ENCODE data around the gene U2SURP.
"Not testable (repeated sequence)": the region's sequence is repeated elsewhere in the genome, so short reads cannot be mapped to it uniquely, and the experiment has no call there.

The U2SURP gene

DNA sequence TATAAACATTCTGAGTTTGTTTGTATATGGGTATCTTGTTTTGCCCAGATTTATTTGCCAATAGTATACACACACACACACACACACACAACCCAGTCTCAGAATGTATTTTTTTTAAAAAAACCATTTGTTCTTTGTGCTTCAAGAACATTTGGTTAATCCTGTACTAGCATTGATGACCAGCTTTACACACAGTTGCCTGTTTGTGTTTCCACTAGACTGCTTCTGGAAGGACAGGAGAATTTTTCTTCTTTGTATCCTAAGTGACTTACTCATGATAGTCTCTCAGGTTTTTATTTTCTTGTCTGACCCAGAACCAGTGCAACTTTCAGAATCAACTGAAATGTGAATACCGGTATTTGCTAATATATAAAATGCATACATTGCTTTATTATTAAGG lies 40.5 kb downstream of the U2SURP start:
- Histone ChIP-seq H3K4me1 (ENCODE audit: insufficient read depth, low read length) (no peaks in the 10 kb centered on the region), H2AFZ (ENCODE audit: low read depth, low read length) (no peak overlapping the region), H3K36me3 (ENCODE audit: insufficient read depth, low read length) (peaks cover 65% of the 10 kb centered on the region), H3K4me3 (ENCODE audit: low read length) (no peak overlapping the region), H3K9me3 (ENCODE audit: low read length) (peaks cover 5% of the 10 kb centered on the region), H3K27me3 (ENCODE audit: insufficient read depth, low read length) (no peaks in the 10 kb centered on the region)

DNA sequence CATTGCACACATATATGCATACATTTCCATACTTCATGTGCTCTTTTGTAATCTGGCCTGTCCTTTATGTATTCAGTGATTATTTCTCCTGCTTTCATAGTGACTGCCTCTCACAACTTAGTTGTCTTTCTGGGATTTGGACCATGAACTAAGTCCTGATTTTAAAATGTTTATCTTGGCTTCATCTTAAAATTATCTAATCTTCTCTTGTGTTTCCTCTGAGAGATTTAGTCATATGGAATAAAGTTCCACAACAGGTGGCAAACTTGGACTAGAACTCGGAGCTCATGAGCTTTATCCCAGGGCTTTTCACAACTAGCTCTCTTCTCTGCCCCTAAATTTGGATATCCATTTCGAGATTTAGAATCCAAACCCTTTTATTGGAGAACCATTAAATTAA lies 44.3 kb downstream of the U2SURP start:
- Histone ChIP-seq H3K36me3 (ENCODE audit: insufficient read depth, low read length) (peaks cover 51% of the 10 kb centered on the region), H3K4me1 (ENCODE audit: insufficient read depth, low read length) (no peaks in the 10 kb centered on the region), H3K27me3 (ENCODE audit: insufficient read depth, low read length) (no peaks in the 10 kb centered on the region), H3K9me3 (ENCODE audit: low read length) (peaks cover 5% of the 10 kb centered on the region), H3K4me3 (ENCODE audit: low read length) (no peak overlapping the region), H2AFZ (ENCODE audit: low read depth, low read length) (no peak overlapping the region)

DNA sequence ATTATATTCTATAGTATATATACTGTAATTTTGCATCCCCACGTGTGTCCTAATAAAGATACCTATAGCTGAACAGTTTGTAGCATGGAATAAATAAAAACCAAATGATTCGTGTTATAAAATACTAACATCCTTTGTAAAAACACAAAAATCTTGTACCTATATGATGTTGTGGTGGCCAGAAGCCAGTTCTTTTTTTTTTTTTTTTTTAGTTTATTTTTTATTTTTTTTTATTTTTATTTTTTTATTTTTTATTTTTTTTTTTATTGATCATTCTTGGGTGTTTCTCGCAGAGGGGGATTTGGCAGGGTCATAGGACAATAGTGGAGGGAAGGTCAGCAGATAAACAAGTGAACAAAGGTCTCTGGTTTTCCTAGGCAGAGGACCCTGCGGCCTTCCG lies 44.7 kb downstream of the U2SURP start:
- H3K9me3 ChIP-seq (ENCODE audit: low read length); H2AFZ ChIP-seq (ENCODE audit: low read depth, low read length); H3K4me1 ChIP-seq (ENCODE audit: insufficient read depth, low read length); H3K27me3 ChIP-seq (ENCODE audit: insufficient read depth, low read length); H3K4me3 ChIP-seq (ENCODE audit: low read length): not testable (repeated sequence)
- peaks cover 54% of the 10 kb centered on the region for H3K36me3 ChIP-seq (ENCODE audit: insufficient read depth, low read length)

DNA sequence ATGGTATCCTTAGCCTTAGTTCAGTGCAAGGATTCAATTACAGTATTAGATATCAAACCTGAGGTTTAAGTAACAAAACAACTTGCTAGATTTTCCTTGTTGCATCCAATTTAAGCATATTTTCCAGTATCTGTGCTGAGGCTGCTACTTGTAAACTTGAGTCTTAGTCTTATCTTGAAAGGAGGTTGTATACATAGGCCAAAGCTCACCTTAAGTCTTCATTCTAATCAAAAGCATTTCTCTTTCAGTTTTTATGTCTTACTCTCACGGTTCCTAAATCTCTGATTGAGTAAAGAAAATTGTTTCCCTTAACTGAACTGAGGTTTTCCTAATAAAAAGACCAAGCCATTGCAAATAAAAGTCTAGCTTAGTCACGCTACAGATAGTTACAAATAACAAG lies 52.6 kb downstream of the U2SURP start:
- Histone ChIP-seq H3K36me3 (ENCODE audit: insufficient read depth, low read length) (peaks cover 73% of the 10 kb centered on the region), H2AFZ (ENCODE audit: low read depth, low read length) (no peak overlapping the region), H3K27me3 (ENCODE audit: insufficient read depth, low read length) (no peaks in the 10 kb centered on the region), H3K9me3 (ENCODE audit: low read length) (no peaks in the 10 kb centered on the region), H3K4me1 (ENCODE audit: insufficient read depth, low read length) (no peaks in the 10 kb centered on the region), H3K4me3 (ENCODE audit: low read length) (no peak overlapping the region)

DNA sequence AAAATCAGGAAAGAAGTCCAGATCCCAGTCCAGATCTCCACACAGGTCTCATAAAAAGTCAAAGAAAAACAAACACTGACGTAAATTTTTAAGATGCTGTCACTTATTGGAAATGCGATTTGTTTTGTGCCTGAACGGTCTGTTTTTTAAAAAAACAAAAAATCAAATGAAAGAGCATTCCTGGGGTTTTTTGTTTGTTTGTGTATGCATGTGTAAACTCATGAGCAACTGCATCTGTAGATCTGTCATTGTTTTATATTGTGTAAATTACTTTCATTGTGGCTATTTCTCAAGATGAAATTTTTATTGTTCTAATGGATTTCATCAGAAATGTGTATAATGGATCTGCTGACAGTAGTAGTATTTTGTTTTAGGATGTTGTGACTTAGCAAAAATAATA lies 55.0 kb downstream of the U2SURP start:
- no peak overlapping the region for H2AFZ ChIP-seq (ENCODE audit: low read depth, low read length)
- peaks cover 62% of the 10 kb centered on the region for H3K36me3 ChIP-seq (ENCODE audit: insufficient read depth, low read length)
- no peak overlapping the region for H3K4me3 ChIP-seq (ENCODE audit: low read length)

DNA sequence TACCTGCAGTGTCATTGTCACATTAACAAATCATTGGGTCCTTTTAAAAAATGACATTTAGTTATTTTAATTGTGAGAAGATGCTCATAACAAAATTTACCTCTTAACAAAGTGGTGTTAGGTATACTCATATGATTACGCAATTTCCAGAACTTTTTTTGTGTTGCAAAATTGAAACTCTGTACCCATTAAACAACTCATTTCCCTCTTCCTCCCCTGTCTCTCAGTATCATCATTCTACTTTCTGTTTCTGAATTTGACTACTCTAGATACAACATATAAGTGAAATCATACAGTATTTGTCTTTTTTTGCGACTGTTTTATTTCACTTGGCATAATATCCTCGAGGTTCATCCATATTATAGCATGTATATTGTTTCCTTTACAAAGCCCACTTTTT lies 59.5 kb downstream of the U2SURP start:
- H3K4me1 ChIP-seq (ENCODE audit: insufficient read depth, low read length): no peaks in the 10 kb centered on the region
- no peaks in the 10 kb centered on the region for H3K27me3 ChIP-seq (ENCODE audit: insufficient read depth, low read length)
- H3K9me3 ChIP-seq (ENCODE audit: low read length): peaks cover 2% of the 10 kb centered on the region
- H3K4me3 ChIP-seq (ENCODE audit: low read length): no peak overlapping the region
- no peak overlapping the region for H2AFZ ChIP-seq (ENCODE audit: low read depth, low read length)
- H3K36me3 ChIP-seq (ENCODE audit: insufficient read depth, low read length): peaks cover 26% of the 10 kb centered on the region

More for the DNA sequence above, 55.0 kb downstream of the U2SURP start:
- Histone ChIP-seq H3K4me1 (ENCODE audit: insufficient read depth, low read length) (no peaks in the 10 kb centered on the region), H3K9me3 (ENCODE audit: low read length) (no peaks in the 10 kb centered on the region), H3K27me3 (ENCODE audit: insufficient read depth, low read length) (no peaks in the 10 kb centered on the region)

DNA sequence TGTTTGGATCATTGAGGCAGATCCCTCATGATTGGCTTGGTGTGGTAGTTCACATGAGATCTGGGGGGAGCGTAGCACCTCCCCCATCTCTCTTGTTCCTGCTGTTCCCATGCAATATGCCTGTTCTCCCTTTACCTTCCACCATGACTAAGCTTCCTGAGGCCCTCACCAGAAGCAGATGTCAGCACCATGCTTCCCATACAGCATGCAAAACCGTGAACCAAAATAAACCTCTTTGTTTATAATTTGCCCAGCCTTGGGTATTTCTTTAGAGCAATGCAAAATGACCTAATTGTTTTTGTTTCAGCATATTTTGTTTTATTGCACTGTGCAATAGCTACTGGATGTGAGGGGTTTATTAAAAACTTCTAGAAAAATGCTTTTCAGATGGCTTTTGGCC lies 61.6 kb downstream of the U2SURP start:
- H3K9me3 ChIP-seq (ENCODE audit: low read length): peaks cover 2% of the 10 kb centered on the region
- H3K27me3 ChIP-seq (ENCODE audit: insufficient read depth, low read length): no peaks in the 10 kb centered on the region
- H2AFZ ChIP-seq (ENCODE audit: low read depth, low read length): no peak overlapping the region
- peaks cover 8% of the 10 kb centered on the region for H3K36me3 ChIP-seq (ENCODE audit: insufficient read depth, low read length)
- H3K4me3 ChIP-seq (ENCODE audit: low read length): no peak overlapping the region
- H3K4me1 ChIP-seq (ENCODE audit: insufficient read depth, low read length): peaks cover under 1% of the 10 kb centered on the region

DNA sequence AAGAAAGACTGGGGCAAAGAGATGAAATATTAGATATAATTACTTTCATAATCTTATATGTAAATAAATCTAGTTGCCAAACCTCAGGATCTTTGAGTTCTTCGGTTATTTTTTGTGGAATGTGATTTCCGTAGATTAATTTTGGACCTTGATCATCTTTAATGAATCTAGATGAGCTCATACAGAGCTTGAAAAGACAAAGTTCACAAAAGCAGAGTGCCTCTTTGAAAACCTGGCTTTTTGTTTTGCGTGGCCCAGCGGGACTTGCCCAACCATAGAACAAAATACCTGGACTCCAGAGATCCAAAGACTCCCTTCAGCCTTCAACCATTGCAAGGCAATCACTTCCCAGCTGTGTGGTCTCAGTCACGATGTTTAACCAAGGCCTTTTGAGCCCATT lies 63.4 kb downstream of the U2SURP start:
- Histone ChIP-seq H3K27me3 (ENCODE audit: insufficient read depth, low read length) (no peaks in the 10 kb centered on the region), H3K4me3 (ENCODE audit: low read length) (no peak overlapping the region), H3K4me1 (ENCODE audit: insufficient read depth, low read length) (peaks cover 4% of the 10 kb centered on the region), H3K36me3 (ENCODE audit: insufficient read depth, low read length) (peaks cover 2% of the 10 kb centered on the region), H3K9me3 (ENCODE audit: low read length) (peaks cover 2% of the 10 kb centered on the region), H2AFZ (ENCODE audit: low read depth, low read length) (no peak overlapping the region)

DNA sequence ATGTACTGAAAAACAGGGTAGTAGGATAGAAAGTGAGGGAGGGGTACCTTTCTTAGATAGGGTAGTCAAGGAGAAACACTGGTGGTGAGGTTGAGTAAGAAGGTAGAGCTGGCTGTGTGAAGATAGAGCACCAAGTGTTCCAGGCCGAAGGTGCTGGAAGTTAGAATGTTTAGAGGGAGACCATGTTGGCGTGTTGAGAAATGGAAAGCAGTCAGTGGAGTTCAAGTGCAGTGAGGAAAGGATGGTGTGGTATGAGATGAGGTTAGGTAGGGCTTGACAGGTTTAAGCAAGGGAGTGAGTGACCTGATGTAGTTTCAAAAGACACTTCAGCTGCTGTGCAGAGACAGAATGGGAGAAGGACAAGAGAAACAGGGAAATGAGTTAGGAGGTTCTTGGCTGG lies 64.0 kb downstream of the U2SURP start:
- Histone ChIP-seq H3K4me3 (ENCODE audit: low read length) (no peak overlapping the region), H3K27me3 (ENCODE audit: insufficient read depth, low read length) (no peaks in the 10 kb centered on the region), H3K9me3 (ENCODE audit: low read length) (peaks cover 2% of the 10 kb centered on the region), H3K4me1 (ENCODE audit: insufficient read depth, low read length) (peaks cover 4% of the 10 kb centered on the region), H2AFZ (ENCODE audit: low read depth, low read length) (no peak overlapping the region), H3K36me3 (ENCODE audit: insufficient read depth, low read length) (peaks cover 2% of the 10 kb centered on the region)

DNA sequence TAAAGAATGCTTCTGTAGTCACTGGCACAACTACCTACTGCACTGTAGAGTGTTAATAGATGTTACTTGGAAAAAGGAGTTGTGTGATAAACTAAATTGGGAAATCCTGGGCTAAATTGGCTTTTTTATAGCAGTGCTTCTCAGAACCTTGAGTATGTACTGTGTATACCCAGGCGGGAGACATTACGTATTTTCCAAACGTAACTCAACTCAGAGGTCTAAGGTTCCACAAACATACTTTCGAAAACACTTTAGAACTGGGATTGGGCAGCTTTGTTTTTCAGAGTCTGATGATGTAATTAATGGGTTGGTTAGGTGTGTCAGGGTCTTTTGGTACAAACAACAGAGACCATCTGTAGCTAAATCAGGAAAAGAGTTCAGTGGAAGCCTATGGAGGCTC lies 64.7 kb downstream of the U2SURP start:
- no peak overlapping the region for H2AFZ ChIP-seq (ENCODE audit: low read depth, low read length)
- H3K4me1 ChIP-seq (ENCODE audit: insufficient read depth, low read length): peaks cover 7% of the 10 kb centered on the region
- no peak overlapping the region for H3K4me3 ChIP-seq (ENCODE audit: low read length)
- peaks cover 2% of the 10 kb centered on the region for H3K36me3 ChIP-seq (ENCODE audit: insufficient read depth, low read length)
- peaks cover 2% of the 10 kb centered on the region for H3K9me3 ChIP-seq (ENCODE audit: low read length)
- H3K27me3 ChIP-seq (ENCODE audit: insufficient read depth, low read length): no peaks in the 10 kb centered on the region

DNA sequence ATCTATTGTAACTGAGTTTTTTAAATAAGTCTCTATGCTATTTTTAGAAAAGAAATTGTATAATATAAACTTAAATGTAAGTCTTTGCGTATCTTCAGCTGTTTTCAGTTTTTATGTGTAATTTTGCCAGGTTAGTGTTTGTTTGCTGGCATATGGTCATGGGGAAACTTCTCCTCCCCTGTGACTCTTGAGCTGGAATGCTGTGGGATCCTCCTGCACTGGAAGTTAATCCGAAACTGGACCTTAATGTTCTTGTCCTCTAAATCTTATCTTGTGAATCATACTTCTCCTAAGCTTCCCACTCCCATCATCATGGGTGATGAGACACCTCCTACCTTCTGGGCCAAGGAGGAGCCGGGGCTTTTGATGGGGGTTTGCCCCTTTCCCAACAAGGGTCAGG lies 65.8 kb downstream of the U2SURP start:
- Histone ChIP-seq H2AFZ (ENCODE audit: low read depth, low read length) (no peak overlapping the region), H3K9me3 (ENCODE audit: low read length) (peaks cover 2% of the 10 kb centered on the region), H3K27me3 (ENCODE audit: insufficient read depth, low read length) (no peaks in the 10 kb centered on the region), H3K4me3 (ENCODE audit: low read length) (no peak overlapping the region), H3K36me3 (ENCODE audit: insufficient read depth, low read length) (no peaks in the 10 kb centered on the region), H3K4me1 (ENCODE audit: insufficient read depth, low read length) (peaks cover 7% of the 10 kb centered on the region)

DNA sequence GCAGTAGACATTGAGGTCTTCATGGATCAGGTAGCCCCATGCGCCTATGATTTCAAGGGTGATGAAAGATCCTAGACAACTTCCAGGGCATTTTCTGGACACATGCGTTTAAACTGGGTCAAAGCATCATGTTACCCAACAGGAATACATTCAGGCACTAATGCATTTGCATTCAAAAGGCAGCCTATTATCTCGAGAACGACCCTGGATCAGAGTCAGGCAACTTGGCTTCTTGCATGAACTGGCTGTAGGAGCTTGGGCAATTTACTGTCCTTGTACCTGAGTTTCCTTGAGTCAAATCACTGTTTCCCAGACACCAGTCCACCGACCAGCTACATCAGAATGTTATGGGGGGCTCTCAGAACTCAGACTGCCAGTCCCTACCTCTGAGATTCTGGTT lies 66.7 kb downstream of the U2SURP start:
- Histone ChIP-seq H3K4me1 (ENCODE audit: insufficient read depth, low read length) (peaks cover 7% of the 10 kb centered on the region), H3K4me3 (ENCODE audit: low read length) (no peak overlapping the region), H3K9me3 (ENCODE audit: low read length) (no peaks in the 10 kb centered on the region), H3K36me3 (ENCODE audit: insufficient read depth, low read length) (no peaks in the 10 kb centered on the region), H3K27me3 (ENCODE audit: insufficient read depth, low read length) (no peaks in the 10 kb centered on the region), H2AFZ (ENCODE audit: low read depth, low read length) (no peak overlapping the region)

DNA sequence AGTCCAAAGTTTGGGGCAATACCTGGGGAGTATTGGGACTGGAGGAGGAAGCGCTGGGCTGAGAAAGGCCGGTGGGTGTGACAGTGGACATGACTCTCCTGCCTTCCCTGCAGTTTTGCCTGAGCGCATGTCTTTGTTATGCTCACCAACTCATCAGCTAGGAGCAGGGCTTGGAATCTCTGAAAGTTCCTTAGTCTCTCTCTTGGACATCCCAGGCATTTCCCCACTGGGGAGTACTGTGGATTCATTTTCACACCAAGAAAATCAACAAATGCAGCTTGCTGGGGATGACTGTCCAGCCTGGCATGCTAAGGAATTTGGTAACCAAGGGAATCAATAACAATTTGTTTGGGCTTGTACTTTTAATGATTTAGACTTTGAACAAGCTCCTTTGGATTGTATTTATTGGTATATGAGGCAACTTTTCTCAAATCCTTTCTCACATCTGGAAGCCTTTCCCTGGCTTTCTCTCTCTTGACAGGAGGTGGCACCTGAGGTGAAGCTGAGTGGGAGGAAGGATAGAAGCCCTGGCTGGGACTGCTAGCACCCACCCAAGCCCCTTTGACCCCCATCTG lies 69.7 kb downstream of the U2SURP start:
- H2AFZ ChIP-seq (ENCODE audit: low read depth, low read length): no peak overlapping the region
- no peaks in the 10 kb centered on the region for H3K27me3 ChIP-seq (ENCODE audit: insufficient read depth, low read length)
- H3K9me3 ChIP-seq (ENCODE audit: low read length): no peaks in the 10 kb centered on the region
- H3K4me1 ChIP-seq (ENCODE audit: insufficient read depth, low read length): peaks cover 7% of the 10 kb centered on the region
- no peak overlapping the region for H3K4me3 ChIP-seq (ENCODE audit: low read length)
- H3K36me3 ChIP-seq (ENCODE audit: insufficient read depth, low read length): no peaks in the 10 kb centered on the region

DNA sequence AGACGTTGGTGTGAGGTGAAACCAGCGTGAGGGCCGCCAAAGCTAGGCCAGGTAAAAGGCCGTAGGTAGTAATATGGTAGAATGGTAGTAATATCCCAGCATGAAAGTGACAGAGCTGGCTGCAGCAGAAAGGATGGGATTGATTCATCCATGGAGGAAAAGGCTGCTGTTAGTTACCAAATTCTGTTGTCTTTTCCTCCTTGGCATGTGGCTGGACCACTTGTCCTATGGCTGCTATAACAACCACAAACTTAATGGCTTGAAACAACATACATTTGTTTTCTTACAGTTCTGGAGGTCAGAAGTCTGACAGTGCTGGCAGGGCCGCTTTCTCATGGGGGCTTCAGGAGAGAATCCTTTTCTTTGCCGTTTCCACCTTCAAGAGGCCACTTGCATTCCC lies 70.4 kb downstream of the U2SURP start:
- Histone ChIP-seq H3K9me3 (ENCODE audit: low read length) (no peaks in the 10 kb centered on the region), H3K27me3 (ENCODE audit: insufficient read depth, low read length) (no peaks in the 10 kb centered on the region), H2AFZ (ENCODE audit: low read depth, low read length) (no peak overlapping the region), H3K36me3 (ENCODE audit: insufficient read depth, low read length) (no peaks in the 10 kb centered on the region), H3K4me3 (ENCODE audit: low read length) (no peak overlapping the region), H3K4me1 (ENCODE audit: insufficient read depth, low read length) (peaks cover 7% of the 10 kb centered on the region)
